Stimulated activated CD8-positive, alpha-beta memory T cell treated with anti-CD3 and anti-CD28 coated beads, Interleukin-12 subunit alpha, Interleukin-12 subunit beta, amount 100 ng/mL, for 24 hours (primary cell): ENCODE measurements around the gene UPK3A.
"Not testable (repeated sequence)": the region's sequence is repeated elsewhere in the genome, so short reads cannot be mapped to it uniquely, and the experiment has no call there.

Experiments used
- DNase-seq: peaks from one replicate; pipeline ENCODE4 v3.0.0-alpha.2; 2020; ENCODE audit errors: extremely low read depth

Gene UPK3A

DNA sequence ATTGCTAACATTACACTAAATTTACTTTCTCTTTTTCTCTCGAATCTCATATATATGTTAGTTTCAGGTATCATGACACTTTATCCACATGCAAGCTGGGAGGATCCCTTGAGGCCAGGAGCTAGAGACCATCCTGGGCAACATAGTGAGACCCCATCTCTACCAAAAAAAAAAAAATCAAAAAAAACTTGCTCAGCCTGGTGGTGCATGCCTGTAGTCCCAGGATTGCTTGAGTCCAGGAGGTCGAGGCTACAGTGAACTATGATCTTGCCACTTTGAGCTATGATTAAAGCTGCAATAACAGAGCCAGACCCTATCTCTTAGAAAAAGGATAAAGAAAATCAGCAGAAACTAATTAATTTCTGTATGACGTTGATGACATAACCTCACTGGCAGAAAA, 3.7 kb upstream of the UPK3A start:
- DNase-seq, result no peak

GRCh38 chr22:45285263-45286058, 712 bp downstream of the UPK3A start:
- no peak for DNase-seq

DNA sequence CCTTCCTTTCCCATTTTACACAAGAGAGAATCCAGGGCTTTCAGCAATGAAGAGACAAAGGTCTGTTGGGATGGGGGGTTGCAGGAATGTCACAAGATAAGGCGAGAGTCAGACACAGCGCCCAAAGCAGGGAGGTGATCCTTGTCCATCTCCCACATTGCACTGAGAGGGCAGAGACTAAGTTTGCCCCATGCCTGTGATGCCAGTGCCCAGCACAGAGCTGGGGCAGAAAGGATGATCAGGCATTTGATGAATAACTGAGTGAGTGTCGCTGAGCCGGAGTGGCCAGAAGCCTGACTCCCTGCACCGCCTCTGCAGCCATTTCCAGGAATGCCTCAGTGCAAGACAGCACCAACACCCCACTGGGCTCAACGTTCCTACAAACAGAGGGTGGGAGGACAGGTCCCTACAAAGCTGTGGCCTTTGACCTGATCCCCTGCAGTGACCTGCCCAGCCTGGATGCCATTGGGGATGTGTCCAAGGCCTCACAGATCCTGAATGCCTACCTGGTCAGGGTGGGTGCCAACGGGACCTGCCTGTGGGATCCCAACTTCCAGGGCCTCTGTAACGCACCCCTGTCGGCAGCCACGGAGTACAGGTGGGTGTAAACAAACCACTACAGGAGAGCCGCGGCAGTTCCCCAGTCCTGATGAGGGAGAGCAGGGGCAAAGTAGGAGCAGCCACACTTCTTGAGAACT, 2.3 kb downstream of the UPK3A start:
- DNase-seq, result no peak

- DNase-seq, result no peak
Observed at GRCh38 chr22:45290410-45290936, 5.7 kb downstream of the UPK3A start.

DNA sequence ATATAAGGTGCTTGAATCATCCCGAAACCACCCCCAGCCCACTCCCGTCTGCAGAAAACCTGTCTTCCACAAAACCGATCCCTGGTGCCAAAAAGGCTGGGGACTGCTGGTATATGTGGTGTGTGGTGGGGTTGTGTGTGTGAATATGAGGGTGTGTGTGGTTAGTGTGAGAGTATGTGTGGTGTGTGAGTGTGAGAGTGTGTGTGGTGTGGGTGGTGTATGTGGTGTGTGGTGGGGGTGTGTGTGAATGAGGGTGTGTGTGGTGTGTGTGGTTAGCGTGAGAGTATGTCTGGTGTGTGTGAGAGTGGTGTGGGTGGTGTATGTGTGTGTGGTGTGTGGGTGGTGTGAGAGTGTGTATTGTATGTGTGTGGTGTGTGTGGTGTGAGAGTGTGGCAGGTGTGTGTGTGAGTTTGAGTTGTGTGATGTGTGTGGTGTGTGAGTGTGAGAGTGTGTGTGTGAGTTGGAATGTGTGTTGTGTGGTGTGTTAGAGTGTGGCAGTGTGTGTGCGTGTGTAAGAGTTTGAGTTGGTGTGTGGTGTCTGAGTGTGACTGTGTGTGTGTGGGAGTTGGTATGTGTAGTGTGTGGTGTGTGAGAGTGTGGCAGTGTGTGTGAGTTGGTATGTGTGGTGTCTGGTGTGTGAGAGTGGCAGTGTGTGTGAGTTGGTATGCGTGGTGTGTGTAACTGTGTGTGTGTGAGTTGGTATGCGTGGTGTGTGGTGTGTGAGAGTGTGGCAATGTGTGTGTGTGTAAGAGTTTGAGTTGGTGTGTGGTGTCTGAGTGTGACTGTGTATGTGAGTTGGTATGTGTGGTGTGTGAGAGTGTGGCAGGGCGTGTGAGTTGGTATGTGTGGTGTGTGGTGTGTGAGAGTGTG, 6.5 kb downstream of the UPK3A start:
- no peak for DNase-seq

- DNase-seq, result no peak
Observed at GRCh38 chr22:45291931-45292290, 7.2 kb downstream of the UPK3A start.

DNA sequence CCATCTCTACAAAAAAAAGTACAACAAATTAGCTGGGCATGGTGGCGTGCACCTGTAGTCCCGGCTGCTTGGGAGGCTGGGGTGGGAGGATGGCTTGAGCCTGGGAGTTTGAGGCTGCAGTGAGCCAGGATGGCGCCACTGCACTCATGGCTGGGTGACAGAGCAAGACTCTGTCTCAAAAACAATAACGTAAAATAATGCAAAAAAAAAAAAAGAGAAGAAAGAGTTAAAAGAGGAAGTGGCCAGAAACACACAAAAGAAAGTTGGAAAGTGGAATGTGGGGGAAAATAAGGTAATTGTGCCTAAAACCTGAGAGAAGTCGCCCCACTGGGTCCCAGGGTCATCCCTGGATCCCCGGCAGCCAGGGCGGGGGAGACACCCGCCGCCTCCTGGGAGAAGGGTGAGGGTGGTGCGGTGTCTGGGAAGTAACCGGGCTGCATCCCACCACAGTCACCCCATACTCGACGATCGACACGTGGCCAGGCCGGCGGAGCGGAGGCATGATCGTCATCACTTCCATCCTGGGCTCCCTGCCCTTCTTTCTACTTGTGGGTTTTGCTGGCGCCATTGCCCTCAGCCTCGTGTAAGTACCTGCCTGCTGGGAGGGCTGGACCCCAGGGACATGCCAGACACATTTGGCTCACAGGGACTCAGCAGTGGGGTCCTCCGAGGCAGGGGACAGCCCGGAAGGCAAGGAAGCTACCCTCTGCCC, 8.1 kb downstream of the UPK3A start:
- DNase-seq, result no peak

GRCh38 chr22:45294030-45294429, 9.3 kb downstream of the UPK3A start:
- DNase-seq, result no peak

DNA sequence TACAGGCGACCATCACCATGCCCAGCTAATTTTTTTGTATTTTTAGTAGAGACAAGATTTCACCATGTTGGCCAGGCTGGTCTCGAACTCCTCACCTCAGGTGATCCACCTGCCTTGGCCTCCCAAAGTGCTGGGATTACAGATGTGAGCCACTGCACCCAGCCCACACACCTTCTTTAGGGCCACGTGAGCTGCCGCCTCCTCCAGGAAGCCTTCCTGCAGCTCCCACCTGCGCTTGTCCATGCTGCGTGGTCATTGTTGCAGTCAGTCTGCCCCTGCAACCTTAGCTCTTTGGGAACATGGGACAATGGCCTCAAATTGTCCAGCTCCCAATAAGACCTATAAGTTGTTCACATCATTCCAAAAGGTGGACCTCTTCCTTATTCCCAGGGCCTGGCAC, 10.3 kb downstream of the UPK3A start:
- DNase-seq, result not testable (repeated sequence)

GRCh38 chr22:45295492-45295891, 10.7 kb downstream of the UPK3A start:
- no peak for DNase-seq

DNA sequence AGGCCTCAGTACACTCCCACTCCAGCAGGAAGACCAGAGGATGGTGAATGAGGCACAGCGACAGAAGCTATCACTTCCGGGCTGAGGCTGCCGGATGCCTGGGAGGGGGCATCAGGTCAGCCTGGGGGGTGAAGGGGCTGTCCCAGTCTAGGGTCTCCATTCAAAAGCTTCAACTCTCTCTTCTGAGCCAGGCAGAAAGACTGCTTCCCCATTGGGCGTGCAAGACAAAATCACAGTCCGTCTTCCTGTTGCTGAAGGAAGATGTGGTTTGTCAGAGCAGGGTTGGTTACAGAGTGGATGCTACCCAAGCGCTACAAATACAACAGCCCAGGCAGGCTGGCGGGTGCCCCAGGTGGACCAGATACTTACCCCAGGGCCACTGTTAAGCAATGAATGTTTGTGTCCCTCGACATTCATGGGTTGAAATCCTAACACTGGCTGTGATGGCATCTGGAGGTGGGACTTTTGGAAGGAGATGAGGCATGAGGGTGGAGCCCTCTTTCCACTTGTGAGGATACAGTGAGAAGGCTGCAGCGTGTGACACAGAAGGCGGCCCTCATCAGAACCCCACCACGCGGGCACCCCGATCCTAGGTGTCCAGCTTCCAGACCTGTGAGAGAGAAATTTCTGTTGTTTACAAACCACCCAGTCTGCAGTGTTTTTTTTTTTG, 12.0 kb downstream of the UPK3A start:
- DNase-seq, result no peak

GRCh38 chr22:45298934-45299505, 14.3 kb downstream of the UPK3A start:
- no peak for DNase-seq

DNA sequence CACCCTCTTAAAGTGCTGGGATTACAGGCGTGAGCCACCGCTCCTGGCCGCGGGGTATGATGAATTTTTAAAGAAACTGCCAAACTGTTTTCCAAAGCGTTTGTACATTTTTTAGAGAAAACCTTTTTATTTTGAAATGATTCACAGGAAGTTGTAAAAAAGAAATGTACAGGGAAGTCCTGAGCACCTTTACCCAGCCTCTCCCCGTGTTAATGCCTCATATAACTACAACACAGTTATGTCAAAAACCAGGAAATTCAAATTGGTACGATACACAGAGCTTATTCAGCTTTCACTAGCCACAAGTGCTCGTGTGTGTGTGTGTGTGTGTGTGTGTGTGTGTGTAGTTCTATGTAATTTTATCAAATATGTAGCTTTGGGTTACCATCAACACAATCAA, 18.0 kb downstream of the UPK3A start:
- no peak for DNase-seq

- no peak for DNase-seq
Observed at GRCh38 chr22:45303181-45303580, 18.4 kb downstream of the UPK3A start.

GRCh38 chr22:45304971-45305370, 20.2 kb downstream of the UPK3A start:
- no peak for DNase-seq

DNA sequence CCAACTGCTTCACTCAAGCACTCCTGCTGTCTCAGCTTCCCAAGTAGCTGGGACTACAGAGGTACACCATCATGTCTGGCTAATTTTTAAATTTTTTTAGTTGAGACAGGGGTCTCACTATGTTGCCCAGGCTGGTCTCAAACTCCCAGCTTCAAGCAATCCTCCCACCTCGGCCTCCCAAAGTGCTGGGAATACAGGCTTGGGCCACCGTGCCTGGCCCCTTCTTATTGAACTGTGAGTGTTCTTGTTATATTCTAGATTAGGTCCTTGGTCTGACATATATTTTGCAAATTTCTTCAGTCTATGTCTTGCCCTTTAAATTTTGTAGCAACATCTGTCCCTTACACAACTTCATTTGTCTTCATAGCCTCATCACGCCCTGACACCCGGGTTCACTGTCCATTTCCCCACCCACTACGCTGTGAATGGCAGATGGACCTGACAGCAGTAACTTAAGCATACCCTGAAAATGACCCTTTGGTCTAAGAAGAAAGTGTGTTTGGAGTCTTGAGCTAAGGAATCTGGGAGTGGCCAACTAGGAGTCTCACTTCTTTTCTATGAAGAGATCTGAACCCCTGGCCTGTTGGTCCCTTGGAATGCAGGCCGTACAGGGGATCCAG, 20.8 kb downstream of the UPK3A start:
- DNase-seq, result no peak

GRCh38 chr22:45306139-45306538, 21.4 kb downstream of the UPK3A start:
- no peak for DNase-seq

- DNase-seq, result no peak
Observed at GRCh38 chr22:45308391-45308956, 23.7 kb downstream of the UPK3A start.

DNA sequence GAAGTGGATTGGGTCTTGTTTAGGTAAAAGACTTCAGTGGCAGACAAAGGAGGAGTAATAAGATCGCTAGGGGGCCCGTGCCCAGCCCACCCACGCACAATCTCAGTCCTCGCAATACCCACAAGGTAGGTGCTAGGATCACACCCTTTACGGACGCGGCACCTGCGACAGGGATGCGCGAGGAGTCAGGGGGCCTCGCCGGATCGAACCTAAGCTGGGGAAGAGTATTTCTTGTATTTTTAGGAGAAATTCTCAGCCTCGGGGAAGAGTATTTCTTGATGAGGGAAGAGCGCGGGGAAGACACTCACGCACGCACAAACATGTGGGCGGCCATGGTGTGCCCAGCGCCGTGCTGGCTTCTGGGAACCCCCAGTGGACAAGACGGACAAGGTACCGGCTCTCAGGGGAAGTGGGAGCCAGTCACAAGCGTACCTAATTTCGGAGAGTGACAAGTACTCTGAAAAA, 24.2 kb downstream of the UPK3A start:
- no peak for DNase-seq
